Thyroid gland (tissue), 4 donors: ENCODE data around the gene WNT3A. TPM values are rescaled to one million over a fixed set of nuclear protein-coding genes. Genes with fewer than 3 reads are reported as not detected.

Experiments
- DNase-seq, 2 donors: peaks; one replicate each; pipeline ENCODE4 v3.0.0-alpha.2; 2019
- H3K27ac ChIP-seq, 3 donors: fragments of 200-600 bp; sonication (generic); 1 replicate in 2 of 3; 2 replicates in 1 of 3; pipeline ENCODE4 v1.5.1; 2016 to 2019; ENCODE audit warnings: mild to moderate bottlenecking in 1 of 3, moderate library complexity in 1 of 3
- H3K27me3 ChIP-seq: fragments of 200-600 bp; sonication (generic); one replicate; pipeline ENCODE4 v1.5.1; 2019
- H3K36me3 ChIP-seq, 2 donors: fragments of 200-600 bp; sonication (generic); one replicate each; pipeline ENCODE4 v1.5.1; 2016 to 2019
- H3K4me1 ChIP-seq, 2 donors: fragments of 200-600 bp; sonication (generic); one replicate each; pipeline ENCODE4 v1.5.1; 2017 to 2019
- H3K4me3 ChIP-seq, 3 donors: fragments of 200-600 bp; sonication (generic); replicated peaks in 1 of 3; 1 replicate in 2 of 3; 2 replicates in 1 of 3; pipeline ENCODE4 v1.5.1; 2016; ENCODE audit warnings: mild to moderate bottlenecking in 1 of 3
- H3K9me3 ChIP-seq: fragments of 200-600 bp; sonication (generic); one replicate; pipeline ENCODE4 v1.5.1; 2017
- CTCF ChIP-seq, 6 experiments: fragments of 200-600 bp in 3 of 6; fragments of 450-650 bp in 3 of 6; sonication (generic) in 3 of 6; IDR thresholded peaks; one replicate each; pipeline ENCODE4 v1.5.1; 2016 to 2019; ENCODE audit warnings: antibody characterized with exemption in 6 of 6, mild to moderate bottlenecking in 2 of 6, inconsistent platforms in 1 of 6, moderate library complexity in 1 of 6
- POLR2A ChIP-seq, 2 donors: fragments of 450-650 bp; IDR thresholded peaks; one replicate each; pipeline ENCODE4 v1.6.1; 2017; ENCODE audit warnings: antibody characterized with exemption in 2 of 2, mild to moderate bottlenecking in 2 of 2, moderate library complexity in 1 of 2
- WGBS, 2 donors: methylation state at CpG; one replicate each; pipeline ENCODE4 v1.1.5; 2017; 5-methylcytosine and 5-hydroxymethylcytosine counted together
- intact Hi-C: fragments of 100-400 bp; cut with DNase I; formaldehyde crosslinking; loops from one replicate; pipeline ENCODE4 v1.15.1; 2023
- total RNA-seq, 4 donors: library from RNA; depleted of rRNA; stranded (reverse); fragments of >200 nt; gene quantifications; one replicate each; pipeline ENCODE4 v1.2.3, GENCODE V29; 2016

The WNT3A gene
- total RNA-seq, 4 donors from 2014 or later = not detected

DNA sequence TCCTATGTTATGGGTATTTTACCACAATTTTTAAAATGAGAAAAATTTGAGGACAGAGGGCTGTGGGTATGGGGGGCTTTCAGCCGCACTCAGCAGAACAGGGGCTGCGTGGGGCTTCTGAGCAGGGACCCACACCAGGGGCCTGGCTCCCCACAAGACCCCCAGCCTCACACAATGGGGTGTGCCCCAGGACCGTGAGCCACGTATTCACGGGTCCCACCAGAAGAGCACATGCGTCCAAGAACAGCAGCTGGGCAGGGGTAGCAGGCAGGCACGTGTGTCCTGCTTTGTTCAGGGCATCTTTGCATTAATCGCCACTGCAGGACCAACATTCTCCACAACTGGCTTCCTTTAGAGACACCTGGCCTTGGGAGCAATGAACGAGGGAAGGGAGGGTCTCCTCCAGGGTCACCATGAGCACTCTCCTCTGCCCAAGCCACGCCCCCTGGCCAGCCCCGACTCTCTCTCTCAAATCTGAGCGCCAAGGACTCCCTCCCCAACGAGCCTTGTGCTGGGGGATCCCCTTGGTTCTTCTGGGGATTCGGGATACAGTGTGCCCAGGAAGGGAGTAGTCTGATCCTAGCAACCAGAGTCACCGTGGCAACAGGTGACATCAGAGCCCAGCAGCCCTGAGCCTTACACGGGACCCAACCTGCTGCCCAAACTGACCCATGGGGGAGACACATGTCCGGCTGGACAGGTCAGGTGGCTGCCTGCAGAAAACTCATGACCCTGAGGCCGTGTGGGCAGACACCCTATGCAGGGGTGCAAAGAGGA, 68.3 kb downstream of the WNT3A start:
- H3K36me3 ChIP-seq = no peaks in the 10 kb centered on the region
- intact Hi-C loops = no loop called here
- DNase-seq = no peak

DNA sequence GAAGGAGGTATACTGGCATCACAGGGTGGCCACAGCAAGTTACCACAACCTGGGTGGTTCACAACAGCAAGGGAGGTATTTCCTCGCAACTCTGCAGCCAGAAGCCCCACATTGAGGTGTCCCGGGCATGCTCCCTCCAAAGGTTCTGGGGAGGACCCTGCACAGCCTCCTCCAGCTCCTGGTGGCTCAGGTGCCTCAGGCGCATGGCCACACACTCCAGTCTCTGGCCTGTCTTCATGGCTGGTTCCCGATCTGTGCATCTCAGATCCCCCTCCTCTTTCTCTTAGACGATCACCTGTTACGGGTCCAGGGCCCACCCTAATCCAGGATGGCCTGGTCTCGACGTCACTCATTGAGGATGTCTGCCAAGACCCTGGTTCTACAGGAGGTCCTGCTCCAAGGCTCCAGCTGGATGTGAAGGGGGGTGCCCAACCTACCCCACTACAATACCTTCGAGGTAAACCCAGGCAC, 69.0 kb downstream of the WNT3A start:
- 76 to 83% methylated on average over 1 to 8 of the region's 9 CpGs for WGBS, 2 donors
- H3K9me3 ChIP-seq = no peaks in the 10 kb centered on the region
- H3K27me3 ChIP-seq = no peaks in the 10 kb centered on the region
- TF ChIP-seq CTCF (IDR thresholded peaks at IDR 0.05) (no peak), POLR2A (IDR thresholded peaks at IDR 0.05) (no peak)
- no peak for DNase-seq
- H3K27ac ChIP-seq = no peak overlapping the region
- peaks cover 0 to 11% of the 10 kb centered on the region in 2 donors for H3K4me1 ChIP-seq
- H3K36me3 ChIP-seq = no peaks in the 10 kb centered on the region
- H3K4me3 ChIP-seq = no peak overlapping the region
- intact Hi-C loops = no loop called here

More for the DNA sequence above, 68.3 kb downstream of the WNT3A start:
- no peak overlapping the region for H3K4me3 ChIP-seq
- H3K4me1 ChIP-seq = peaks cover 0 to 10% of the 10 kb centered on the region in 2 donors
- no peaks in the 10 kb centered on the region for H3K9me3 ChIP-seq
- TF ChIP-seq POLR2A (IDR thresholded peaks at IDR 0.05) (no peak), CTCF (IDR thresholded peaks at IDR 0.05) (no peak)
- WGBS, 2 donors = 31 to 43% methylated on average over 15 to 17 of the region's 18 CpGs
- no peaks in the 10 kb centered on the region for H3K27me3 ChIP-seq
- H3K27ac ChIP-seq = no peak overlapping the region

DNA sequence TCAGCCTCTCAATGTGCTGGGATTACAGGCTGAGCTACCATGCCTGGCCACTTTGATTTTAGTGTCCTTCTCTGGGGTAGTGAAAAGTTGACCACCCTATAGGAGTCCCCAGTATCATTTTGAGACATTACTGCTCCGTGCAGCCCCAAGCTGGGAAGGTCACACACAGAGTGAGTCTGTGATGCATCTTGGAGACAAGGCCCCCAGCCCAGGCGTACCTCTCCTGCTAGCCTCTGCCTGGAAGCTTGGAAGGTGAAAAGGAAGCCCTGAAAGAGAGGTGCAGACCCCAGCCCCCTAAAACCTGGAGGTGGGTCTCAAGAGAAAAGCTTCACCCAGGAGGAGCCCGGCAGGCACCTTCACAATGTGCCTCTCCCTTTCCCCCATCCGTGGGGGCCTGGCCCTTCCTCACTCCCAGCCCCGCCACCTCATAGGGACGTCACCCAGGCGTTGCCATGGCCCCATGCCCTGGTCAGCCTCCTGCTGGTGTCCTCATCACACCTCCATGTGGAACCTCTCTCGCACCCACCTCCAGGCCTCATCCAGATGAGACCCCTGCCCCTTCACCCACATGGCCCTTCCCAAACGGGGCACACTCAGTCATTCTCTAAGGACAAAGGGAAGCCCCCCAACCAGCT, 70.1 kb downstream of the WNT3A start:
- TF ChIP-seq POLR2A (IDR thresholded peaks at IDR 0.05) (no peak), CTCF (IDR thresholded peaks at IDR 0.05) (no peak)
- H3K27me3 ChIP-seq = no peaks in the 10 kb centered on the region
- intact Hi-C loops = no loop called here
- WGBS, 2 donors = 69 to 79% methylated on average over 7 to 9 of the region's 9 CpGs
- DNase-seq = no peak
- H3K36me3 ChIP-seq = no peaks in the 10 kb centered on the region
- no peak overlapping the region for H3K27ac ChIP-seq
- H3K4me1 ChIP-seq = peaks cover 8 to 20% of the 10 kb centered on the region in 2 donors
- no peaks in the 10 kb centered on the region for H3K9me3 ChIP-seq
- no peak overlapping the region for H3K4me3 ChIP-seq

DNA sequence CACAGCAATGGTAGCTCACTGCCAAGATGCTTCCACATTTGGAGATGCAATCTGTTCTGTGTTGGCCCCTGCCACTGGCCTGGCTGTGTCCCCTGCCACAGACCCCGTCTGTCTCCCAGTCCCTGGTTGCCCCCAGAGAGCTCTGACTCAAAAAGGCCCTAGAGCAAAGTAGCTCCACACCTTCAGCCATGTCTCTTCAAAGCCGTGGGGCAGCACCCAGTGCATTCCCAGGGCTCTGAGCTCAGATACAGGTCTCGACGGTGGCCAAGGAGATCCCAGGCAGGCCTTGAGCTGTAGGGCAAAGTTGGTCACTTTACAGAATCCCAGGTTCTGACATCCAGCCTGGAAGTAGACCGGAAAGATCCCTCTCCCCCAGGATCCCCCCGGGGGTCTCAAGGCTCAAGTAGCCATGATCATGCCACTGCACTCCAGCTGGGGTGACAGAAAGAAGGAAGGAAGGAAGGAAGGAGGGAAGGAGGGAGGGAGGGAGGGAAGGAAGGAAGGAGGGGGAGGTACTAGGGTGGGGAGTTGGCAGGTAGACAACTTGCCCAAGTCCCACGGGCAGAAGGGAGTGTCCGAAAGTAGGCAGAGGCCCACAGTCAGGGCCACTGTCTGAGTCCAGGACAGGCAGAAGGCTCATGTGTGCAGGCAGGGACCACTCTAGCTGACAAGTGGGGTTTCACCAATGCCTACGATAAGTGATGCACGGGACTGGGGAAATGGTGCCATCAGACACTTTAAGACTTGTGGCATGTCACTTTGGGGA, 71.0 kb downstream of the WNT3A start:
- intact Hi-C loops = no loop called here
- TF ChIP-seq CTCF (IDR thresholded peaks at IDR 0.05) = no peak
- no peak for TF ChIP-seq POLR2A (IDR thresholded peaks at IDR 0.05)
- 60 to 71% methylated on average over 10 of the region's 10 CpGs for WGBS, 2 donors

More for the DNA sequence above, 71.0 kb downstream of the WNT3A start:
- Histone ChIP-seq H3K4me1 (peaks cover 10 to 20% of the 10 kb centered on the region in 2 donors), H3K9me3 (no peaks in the 10 kb centered on the region), H3K4me3 (no peak overlapping the region), H3K27ac (no peak overlapping the region), H3K36me3 (no peaks in the 10 kb centered on the region), H3K27me3 (no peaks in the 10 kb centered on the region)
- no peak for DNase-seq
